Neuronal stem cell (in vitro differentiated cells): ENCODE measurements around the gene TKTL2.
"Not testable (repeated sequence)": the region's sequence is repeated elsewhere in the genome, so short reads cannot be mapped to it uniquely, and the experiment has no call there.

Source experiments
- DNase-seq: peaks from one replicate; pipeline ENCODE4 v3.0.0-alpha.2; 2013; ENCODE audit warnings: low spot score
- H2AFZ ChIP-seq: one replicate; pipeline ENCODE4 v1.6.1; 2013; ENCODE audit warnings: mild to moderate bottlenecking, low read length, inconsistent platforms
- H2AK5ac ChIP-seq: 2 replicates; pipeline ENCODE4 v1.6.1; 2013; ENCODE audit warnings: low read depth, mild to moderate bottlenecking, inconsistent platforms, low read length, moderate library complexity, mixed read lengths
- H2BK120ac ChIP-seq: 2 replicates; pipeline ENCODE4 v1.6.1; 2013; ENCODE audit warnings: low read depth, mild to moderate bottlenecking, inconsistent platforms, low read length, moderate library complexity, mixed read lengths
- H2BK12ac ChIP-seq: one replicate; pipeline ENCODE4 v1.6.1; 2013; ENCODE audit warnings: low read length, inconsistent platforms
- H2BK15ac ChIP-seq: 2 replicates; pipeline ENCODE4 v1.6.1; 2013; ENCODE audit warnings: mild to moderate bottlenecking, low read length, inconsistent platforms, mixed read lengths
- H2BK5ac ChIP-seq: one replicate; pipeline ENCODE4 v1.6.1; 2013; ENCODE audit warnings: inconsistent platforms, mild to moderate bottlenecking, low read length, moderate library complexity
- H3K14ac ChIP-seq: one replicate; pipeline ENCODE4 v1.6.1; 2013; ENCODE audit warnings: low read length, inconsistent platforms
- H3K18ac ChIP-seq: 2 replicates; pipeline ENCODE4 v1.6.1; 2013; ENCODE audit warnings: low read length, inconsistent platforms
- H3K23ac ChIP-seq: 2 replicates; pipeline ENCODE4 v1.6.1; 2013; ENCODE audit warnings: low read depth, mild to moderate bottlenecking, mixed read lengths, low read length, inconsistent platforms; ENCODE audit not compliant: poor library complexity
- H3K27ac ChIP-seq: replicated peaks from 3 replicates; pipeline ENCODE4 v1.5.1; 2013; ENCODE audit warnings: low read length, inconsistent platforms
- H3K27me3 ChIP-seq, 3 experiments: 2 replicates each; pipeline ENCODE4 v1.6.1; 2013; ENCODE audit warnings: low read length in 3 of 3, mild to moderate bottlenecking in 2 of 3, inconsistent platforms in 1 of 3, low read depth in 1 of 3, mixed read lengths in 1 of 3, moderate library complexity in 1 of 3; ENCODE audit not compliant: control insufficient read depth in 3 of 3, insufficient read depth in 3 of 3
- H3K36me3 ChIP-seq, 2 donors: replicated peaks in 1 of 2; 2 replicates each; pipeline ENCODE4 v1.6.1; 2013; ENCODE audit warnings: low read length in 2 of 2; ENCODE audit not compliant: control insufficient read depth in 2 of 2, insufficient read depth in 2 of 2
- H3K4ac ChIP-seq: 2 replicates; pipeline ENCODE4 v1.6.1; 2013; ENCODE audit warnings: inconsistent platforms, mild to moderate bottlenecking, low read length, moderate library complexity
- H3K4me1 ChIP-seq, 2 donors: 1 replicate in 1 of 2; 2 replicates in 1 of 2; pipeline ENCODE4 v1.6.1; 2013; ENCODE audit warnings: low read length in 2 of 2, low read depth in 1 of 2; ENCODE audit not compliant: control insufficient read depth in 2 of 2, insufficient read depth in 1 of 2
- H3K4me2 ChIP-seq: one replicate; pipeline ENCODE4 v1.6.1; 2013; ENCODE audit warnings: mild to moderate bottlenecking, low read length, inconsistent platforms; ENCODE audit not compliant: insufficient read depth, poor library complexity, severe bottlenecking
- H3K4me3 ChIP-seq, 2 donors: 2 replicates each; pipeline ENCODE4 v1.5.1; 2013; ENCODE audit warnings: low read length in 2 of 2, mild to moderate bottlenecking in 2 of 2, inconsistent platforms in 1 of 2, moderate library complexity in 1 of 2
- H3K79me1 ChIP-seq: one replicate; pipeline ENCODE4 v1.6.1; 2013; ENCODE audit warnings: low read depth, mild to moderate bottlenecking, inconsistent platforms, low read length, moderate library complexity
- H3K9ac ChIP-seq: one replicate; pipeline ENCODE4 v1.6.1; 2013; ENCODE audit warnings: mild to moderate bottlenecking, low read depth, low read length, inconsistent platforms; ENCODE audit not compliant: poor library complexity
- H3K9me3 ChIP-seq, 2 donors: replicated peaks in 1 of 2; 2 replicates each; pipeline versions ENCODE3 to v1.6.1; 2013; ENCODE audit warnings: low read length in 2 of 2, mild to moderate bottlenecking in 2 of 2, inconsistent platforms in 1 of 2, low read depth in 1 of 2, mixed read lengths in 1 of 2, moderate library complexity in 1 of 2; ENCODE audit not compliant: control insufficient read depth in 2 of 2, insufficient read depth in 1 of 2
- H4K8ac ChIP-seq: one replicate; pipeline ENCODE4 v1.6.1; 2013; ENCODE audit warnings: low read depth, mild to moderate bottlenecking, inconsistent platforms, low read length, moderate library complexity
- H4K91ac ChIP-seq: one replicate; pipeline ENCODE4 v1.6.1; 2013; ENCODE audit warnings: low read length, low read depth, mild to moderate bottlenecking, inconsistent platforms; ENCODE audit not compliant: poor library complexity
- WGBS, 2 donors: extraction: QIAGEN DNeasy Blood & Tissue Kit; methylation state at CpG; one replicate each; pipeline ENCODE4 v1.1.7; 2013; ENCODE audit warnings: missing lambda C conversion rate in 2 of 2, mixed read lengths in 1 of 2; ENCODE audit not compliant: insufficient read length in 2 of 2, insufficient replicate concordance in 1 of 2; ENCODE audit errors: extremely low coverage in 2 of 2; 5-methylcytosine and 5-hydroxymethylcytosine counted together

The TKTL2 gene

DNA sequence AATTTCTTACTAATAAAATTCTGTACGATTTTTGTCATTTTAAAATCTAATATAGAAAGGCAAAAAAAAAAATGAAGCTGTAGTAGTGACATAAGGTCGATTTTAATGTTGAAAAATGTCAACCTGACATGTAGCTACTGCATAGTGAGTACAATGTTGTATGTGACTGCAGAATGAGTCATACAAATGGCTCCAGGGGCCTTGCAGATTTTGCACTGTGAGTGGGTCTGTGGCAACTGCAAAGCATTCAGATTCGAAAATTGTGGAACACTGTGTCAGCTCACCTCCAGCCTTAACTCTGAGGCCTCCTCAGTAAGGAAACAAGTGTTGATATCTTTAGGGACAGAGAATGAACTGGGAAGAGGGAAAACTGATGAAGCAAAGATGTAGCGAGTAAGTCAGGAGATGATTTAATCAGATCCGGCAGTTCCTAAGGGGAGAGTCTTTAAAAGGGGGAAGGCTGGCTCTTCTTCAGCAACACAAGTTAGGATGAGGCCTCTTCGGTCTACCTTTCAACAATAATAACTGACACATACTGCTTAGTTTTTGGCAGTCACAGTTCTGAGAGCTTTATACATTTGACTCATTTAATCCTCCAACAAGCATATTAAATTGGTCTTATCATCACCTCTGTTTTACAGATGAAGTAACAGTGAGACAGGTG lies 24.9 kb downstream of the TKTL2 start:
- no peaks in the 10 kb centered on the region for H3K9me3 ChIP-seq
- no peak overlapping the region for H4K91ac ChIP-seq
- DNase-seq = no peak
- no peak overlapping the region for H2AK5ac ChIP-seq
- H3K23ac ChIP-seq = no peak overlapping the region
- H3K14ac ChIP-seq = no peak overlapping the region
- H2BK12ac ChIP-seq = no peak overlapping the region
- no peak overlapping the region for H2BK5ac ChIP-seq
- H3K4me2 ChIP-seq = no peak overlapping the region
- no peaks in the 10 kb centered on the region for H3K36me3 ChIP-seq
- H3K4me1 ChIP-seq = no peaks in the 10 kb centered on the region
- no peak overlapping the region for H4K8ac ChIP-seq
- no peaks in the 10 kb centered on the region for H3K79me1 ChIP-seq
- H3K9ac ChIP-seq = no peak overlapping the region
- H2BK15ac ChIP-seq = no peak overlapping the region
- H2AFZ ChIP-seq = peak overlapping the region; percentile 70
- no peak overlapping the region for H2BK120ac ChIP-seq
- no CpG with 5 or more reads among the region's 6 CpGs for WGBS, 2 donors
- H3K27ac ChIP-seq = no peak overlapping the region
- H3K4me3 ChIP-seq = no peak overlapping the region
- no peaks in the 10 kb centered on the region for H3K27me3 ChIP-seq
- H3K4ac ChIP-seq = no peak overlapping the region
- no peak overlapping the region for H3K18ac ChIP-seq

DNA sequence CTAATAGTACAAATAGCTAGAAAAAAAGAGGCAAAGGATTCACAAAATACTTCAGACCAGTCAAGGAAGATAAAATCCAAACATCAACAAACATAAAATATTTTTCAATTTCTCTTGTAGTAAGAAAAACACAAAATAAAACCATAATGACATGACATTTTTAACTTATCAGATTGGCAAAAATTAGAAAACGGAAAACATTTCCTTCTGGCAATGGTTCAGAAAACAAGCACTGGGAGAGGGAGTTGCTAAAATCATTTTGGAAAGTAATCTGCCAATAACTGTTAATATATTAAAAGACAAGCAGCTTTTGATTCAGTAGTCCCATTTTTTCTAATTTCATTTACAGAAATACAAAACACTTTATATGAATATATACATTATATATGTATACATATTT lies 26.1 kb downstream of the TKTL2 start:
- H3K9ac ChIP-seq = no peak overlapping the region
- no peak overlapping the region for H3K4me2 ChIP-seq
- no peak overlapping the region for H2BK5ac ChIP-seq
- no peaks in the 10 kb centered on the region for H3K36me3 ChIP-seq
- no peak overlapping the region for H2BK120ac ChIP-seq
- no peaks in the 10 kb centered on the region for H3K27me3 ChIP-seq
- DNase-seq = no peak
- H3K23ac ChIP-seq = no peak overlapping the region
- H3K4me1 ChIP-seq = no peaks in the 10 kb centered on the region
- no peak overlapping the region for H4K91ac ChIP-seq
- H2BK15ac ChIP-seq = no peak overlapping the region
- no peak overlapping the region for H3K14ac ChIP-seq
- H3K27ac ChIP-seq = no peak overlapping the region
- H3K4ac ChIP-seq = no peak overlapping the region
- no peak overlapping the region for H2AK5ac ChIP-seq
- H3K4me3 ChIP-seq = no peak overlapping the region
- no peak overlapping the region for H3K18ac ChIP-seq
- no peaks in the 10 kb centered on the region for H3K9me3 ChIP-seq
- H4K8ac ChIP-seq = no peak overlapping the region
- H2BK12ac ChIP-seq = no peak overlapping the region
- H2AFZ ChIP-seq = no peak overlapping the region
- WGBS, 2 donors = no CpG with 5 or more reads among the region's 1 CpG
- H3K79me1 ChIP-seq = no peaks in the 10 kb centered on the region

- not testable (repeated sequence) for H4K91ac ChIP-seq, DNase-seq, H3K14ac ChIP-seq
These were observed 26.5 kb downstream of the TKTL2 start for GRCh38 chr4:163447023-163447422.

GRCh38 chr4:163440040-163440439 lies 33.5 kb downstream of the TKTL2 start:
- no peak overlapping the region for H2BK12ac ChIP-seq
- no CpG with 5 or more reads among the region's 2 CpGs for WGBS, 2 donors
- no peak overlapping the region for H3K9ac ChIP-seq
- H3K23ac ChIP-seq = no peak overlapping the region
- H2BK120ac ChIP-seq = no peak overlapping the region
- no peak overlapping the region for H3K27ac ChIP-seq
- H4K8ac ChIP-seq = no peak overlapping the region
- no peak overlapping the region for H2AK5ac ChIP-seq
- H3K4me1 ChIP-seq = no peaks in the 10 kb centered on the region
- H2AFZ ChIP-seq = no peak overlapping the region
- DNase-seq = no peak
- no peaks in the 10 kb centered on the region for H3K27me3 ChIP-seq
- no peaks in the 10 kb centered on the region for H3K79me1 ChIP-seq
- H3K14ac ChIP-seq = no peak overlapping the region
- no peak overlapping the region for H2BK15ac ChIP-seq
- no peak overlapping the region for H2BK5ac ChIP-seq
- no peaks in the 10 kb centered on the region for H3K36me3 ChIP-seq
- H4K91ac ChIP-seq = no peak overlapping the region
- no peak overlapping the region for H3K4me2 ChIP-seq
- no peak overlapping the region for H3K18ac ChIP-seq
- H3K9me3 ChIP-seq = no peaks in the 10 kb centered on the region
- H3K4ac ChIP-seq = no peak overlapping the region
- H3K4me3 ChIP-seq = no peak overlapping the region

More at GRCh38 chr4:163447023-163447422, 26.5 kb downstream of the TKTL2 start:
- not testable (repeated sequence) for H3K4me1 ChIP-seq, H2BK15ac ChIP-seq, H3K27ac ChIP-seq, H2AK5ac ChIP-seq, H2BK12ac ChIP-seq, H2AFZ ChIP-seq, H3K4me2 ChIP-seq, H4K8ac ChIP-seq, H2BK5ac ChIP-seq, H3K9me3 ChIP-seq, H3K36me3 ChIP-seq, H3K27me3 ChIP-seq, H3K4me3 ChIP-seq, H3K18ac ChIP-seq, H3K23ac ChIP-seq, H3K79me1 ChIP-seq, H3K4ac ChIP-seq, H3K9ac ChIP-seq, H2BK120ac ChIP-seq
- WGBS, 2 donors = no CpG with 5 or more reads among the region's 12 CpGs
